ENCODE results near the gene MFNG. TPM values are rescaled to one million over a fixed set of nuclear protein-coding genes. Genes with fewer than 3 reads are reported as not detected.

MFNG gene
- total and polyA plus RNA-seq, 4 donors, result 14.3 to 46.7 (median 31.0) TPM

GRCh38 chr22:37492428-37493344, 6.5 kb upstream of the MFNG start:
- H3K9ac ChIP-seq (ENCODE audit: insufficient read depth in 1 of 2, low read length in 2 of 2), result no peak overlapping the region
- H3K27me3 ChIP-seq (ENCODE audit: control insufficient read depth in 3 of 3, insufficient read depth in 3 of 3, low read length in 2 of 3), result no peaks in the 10 kb centered on the region
- H3K27ac ChIP-seq (ENCODE audit: low read depth in 1 of 2, low read length in 1 of 2), result no peak overlapping the region
- peak; percentile 13 for TF ChIP-seq CTCF (IDR thresholded peaks at IDR 0.05; ENCODE audit: control extremely low read depth, extremely low read depth)
- H3K4me1 ChIP-seq (ENCODE audit: control insufficient read depth in 5 of 5, insufficient read depth in 5 of 5, low read length in 5 of 5), result peaks cover 0 to 16% (median 2%) of the 10 kb centered on the region in 5 donors
- peaks cover 0 to 11% (median 0%) of the 10 kb centered on the region in 4 donors for H3K36me3 ChIP-seq (ENCODE audit: control insufficient read depth in 4 of 4, insufficient read depth in 4 of 4, low read length in 4 of 4)
- ATAC-seq (ENCODE audit: insufficient read depth, low FRiP score) (no peak), DNase-seq (no peak)
- no peaks in the 10 kb centered on the region for H3K9me3 ChIP-seq (ENCODE audit: control insufficient read depth in 4 of 4, insufficient read depth in 3 of 4, low read length in 3 of 4)
- no peak overlapping the region for H3K4me3 ChIP-seq
- WGBS, 2 donors, result 73 to 76% methylated on average over 22 to 24 of the region's 24 CpGs

DNA sequence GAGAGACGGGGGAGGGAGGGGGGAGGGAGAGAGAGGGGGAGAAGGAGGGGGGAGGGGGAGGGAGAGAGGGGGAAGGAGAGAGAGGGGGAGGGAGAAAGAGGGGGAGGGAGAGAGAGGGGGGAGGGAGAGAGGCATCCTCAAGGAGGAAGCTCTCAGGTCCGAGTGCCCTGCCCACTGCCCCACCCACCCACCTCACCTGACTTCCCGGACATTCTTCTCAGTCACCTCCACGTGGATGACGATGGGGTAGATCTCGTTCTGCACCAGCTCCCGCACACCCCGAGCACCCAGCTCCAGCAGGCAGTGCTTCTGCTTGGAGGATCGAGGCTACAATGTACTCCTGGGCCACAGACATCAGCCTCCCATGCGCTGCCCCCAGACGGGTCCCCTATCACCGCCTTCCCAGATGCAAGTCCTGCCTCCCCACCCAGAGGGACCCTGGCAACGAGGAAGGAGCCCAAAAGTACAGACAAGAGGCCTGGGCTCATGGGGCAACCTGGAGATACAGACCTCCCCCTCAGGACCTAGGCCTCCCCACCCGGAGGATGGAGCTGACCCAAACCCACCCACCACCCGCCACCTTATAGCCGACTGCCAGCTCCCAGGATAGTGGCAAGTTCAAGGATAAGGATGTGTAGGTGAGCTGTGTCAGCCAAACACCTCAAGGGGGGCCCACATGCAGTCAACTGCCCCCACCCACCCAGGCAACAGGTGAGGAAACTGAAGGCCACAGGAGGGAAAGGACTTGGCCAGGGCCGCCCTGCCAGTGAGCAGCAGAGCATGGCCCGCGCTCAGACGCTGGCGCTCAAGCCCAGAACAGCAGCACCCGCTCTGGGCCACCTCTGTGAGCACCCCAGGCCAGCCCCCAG, 5.6 kb upstream of the MFNG start:
- Histone ChIP-seq H3K27ac (ENCODE audit: low read depth in 1 of 2, low read length in 1 of 2) (no peak overlapping the region), H3K9me3 (ENCODE audit: control insufficient read depth in 4 of 4, insufficient read depth in 3 of 4, low read length in 3 of 4) (no peaks in the 10 kb centered on the region), H3K9ac (ENCODE audit: insufficient read depth in 1 of 2, low read length in 2 of 2) (no peak overlapping the region), H3K27me3 (ENCODE audit: control insufficient read depth in 3 of 3, insufficient read depth in 3 of 3, low read length in 2 of 3) (no peaks in the 10 kb centered on the region), H3K36me3 (ENCODE audit: control insufficient read depth in 4 of 4, insufficient read depth in 4 of 4, low read length in 4 of 4) (peaks cover 0 to 11% (median 0%) of the 10 kb centered on the region in 4 donors), H3K4me1 (ENCODE audit: control insufficient read depth in 5 of 5, insufficient read depth in 5 of 5, low read length in 5 of 5) (peaks cover 0 to 16% (median 6%) of the 10 kb centered on the region in 5 donors), H3K4me3 (no peak overlapping the region)
- ATAC-seq (ENCODE audit: insufficient read depth, low FRiP score) (no peak), DNase-seq (no peak)
- TF ChIP-seq CTCF (IDR thresholded peaks at IDR 0.05; ENCODE audit: control extremely low read depth, extremely low read depth), result no peak
- WGBS, 2 donors, result 73 to 83% methylated on average over 21 of the region's 22 CpGs

- no peak overlapping the region for H3K9ac ChIP-seq (ENCODE audit: insufficient read depth in 1 of 2, low read length in 2 of 2)
- no peak overlapping the region for H3K27ac ChIP-seq (ENCODE audit: low read depth in 1 of 2, low read length in 1 of 2)
- TF ChIP-seq CTCF (IDR thresholded peaks at IDR 0.05; ENCODE audit: control extremely low read depth, extremely low read depth), result no peak
- 94% methylated on average over 14 to 16 of the region's 16 CpGs for WGBS, 2 donors
- peaks cover 0 to 16% (median 11%) of the 10 kb centered on the region in 5 donors for H3K4me1 ChIP-seq (ENCODE audit: control insufficient read depth in 5 of 5, insufficient read depth in 5 of 5, low read length in 5 of 5)
- H3K9me3 ChIP-seq (ENCODE audit: control insufficient read depth in 4 of 4, insufficient read depth in 3 of 4, low read length in 3 of 4), result no peaks in the 10 kb centered on the region
- H3K36me3 ChIP-seq (ENCODE audit: control insufficient read depth in 4 of 4, insufficient read depth in 4 of 4, low read length in 4 of 4), result peaks cover 0 to 10% (median 0%) of the 10 kb centered on the region in 4 donors
- no peaks in the 10 kb centered on the region for H3K27me3 ChIP-seq (ENCODE audit: control insufficient read depth in 3 of 3, insufficient read depth in 3 of 3, low read length in 2 of 3)
- no peak for ATAC-seq (ENCODE audit: insufficient read depth, low FRiP score)
- H3K4me3 ChIP-seq, result no peak overlapping the region
- DNase-seq, result no peak
Measured at GRCh38 chr22:37491106-37491505, 4.9 kb upstream of the MFNG start.

All from lung (tissue), 12 donors.